H1 (cell line): ENCODE results near the gene GPR39. TPM values are rescaled to one million over a fixed set of nuclear protein-coding genes. Genes with fewer than 3 reads are reported as not detected.
"Not testable (repeated sequence)": the region's sequence is repeated elsewhere in the genome, so short reads cannot be mapped to it uniquely, and the experiment has no call there.

ENCODE experiments used
- CTCF ChIA-PET: fragments of 300-600 bp; sonication (Branson Sonifier 250); formaldehyde crosslinking; loops from one replicate; lab custom pipeline; 2021; ENCODE audit not compliant: partially characterized antibody; lab: Charles Lee
- POLR2A ChIA-PET: fragments of 300-600 bp; sonication (Branson Sonifier 250); formaldehyde crosslinking; loops from one replicate; lab custom pipeline; 2021; ENCODE audit warnings: inconsistent platforms; ENCODE audit not compliant: partially characterized antibody; lab: Charles Lee
- DNase-seq, 2 experiments: peaks; one replicate each; pipeline versions ENCODE4 v3.0.0 to v3.0.0-alpha.2; 2010 to 2022; ENCODE audit warnings: low spot score in 2 of 2, low read depth in 1 of 2, mixed read lengths in 1 of 2
- FAIRE-seq: peaks from 2 replicates; lab custom pipeline; 2011; peaks lifted over from hg19 to GRCh38; lab: Jason Lieb, UNC
- H2AFZ ChIP-seq: 2 replicates; pipeline ENCODE4 v1.8.1; 2012; ENCODE audit warnings: low read length, inconsistent platforms
- H2AK5ac ChIP-seq: 2 replicates; pipeline ENCODE4 v1.6.1; 2013; ENCODE audit warnings: low read depth, low read length
- H2BK120ac ChIP-seq: replicated peaks from 2 replicates; pipeline ENCODE3; 2013; ENCODE audit warnings: low read depth, low read length, inconsistent platforms
- H2BK12ac ChIP-seq: 2 replicates; pipeline ENCODE4 v1.6.1; 2013; ENCODE audit warnings: low read depth, low read length
- H2BK15ac ChIP-seq: 2 replicates; pipeline ENCODE4 v1.6.1; 2013; ENCODE audit warnings: low read length
- H2BK20ac ChIP-seq: 2 replicates; pipeline ENCODE4 v1.6.1; 2013; ENCODE audit warnings: low read length
- H2BK5ac ChIP-seq: 2 replicates; pipeline ENCODE4 v1.6.1; 2013; ENCODE audit warnings: low read depth, low read length
- H3K14ac ChIP-seq: 2 replicates; pipeline ENCODE4 v1.6.1; 2013; ENCODE audit warnings: inconsistent platforms; ENCODE audit not compliant: insufficient read length
- H3K18ac ChIP-seq: 2 replicates; pipeline ENCODE4 v1.6.1; 2013; ENCODE audit warnings: low read length; ENCODE audit errors: extremely low read depth
- H3K23ac ChIP-seq: 2 replicates; pipeline ENCODE4 v1.6.1; 2013; ENCODE audit warnings: inconsistent platforms; ENCODE audit not compliant: insufficient read length
- H3K23me2 ChIP-seq: 2 replicates; pipeline ENCODE4 v1.6.1; 2013; ENCODE audit warnings: low read depth, low read length
- H3K27ac ChIP-seq: 2 replicates; pipeline ENCODE4 v1.6.1; 2011; ENCODE audit warnings: low read depth, low read length, inconsistent platforms
- H3K27me3 ChIP-seq, 4 experiments: replicated peaks in 1 of 4; 1 replicate in 1 of 4; 2 replicates in 3 of 4; pipeline versions ENCODE4 v1.6.1 to v1.8.1; 2011 to 2013; ENCODE audit warnings: low read length in 3 of 4, mild to moderate bottlenecking in 3 of 4, inconsistent platforms in 2 of 4, mixed read lengths in 2 of 4, moderate library complexity in 1 of 4; ENCODE audit not compliant: control insufficient read depth in 3 of 4, insufficient read depth in 3 of 4; ENCODE audit errors: extremely low read depth in 1 of 4
- H3K36me3 ChIP-seq, 4 experiments: 2 replicates each; pipeline versions ENCODE4 v1.6.1 to v1.8.1; 2011 to 2013; ENCODE audit warnings: mild to moderate bottlenecking in 4 of 4, low read length in 3 of 4, moderate library complexity in 2 of 4, control low read depth in 1 of 4, inconsistent platforms in 1 of 4; ENCODE audit not compliant: insufficient read depth in 4 of 4, control insufficient read depth in 2 of 4
- H3K4ac ChIP-seq: replicated peaks from 2 replicates; pipeline ENCODE3; 2013; ENCODE audit warnings: low read length, low read depth, mixed read lengths, inconsistent platforms; ENCODE audit not compliant: insufficient read length
- H3K4me1 ChIP-seq, 4 experiments: replicated peaks in 1 of 4; 1 replicate in 1 of 4; 2 replicates in 3 of 4; pipeline versions ENCODE4 v1.6.1 to v1.8.1; 2011 to 2013; ENCODE audit warnings: low read length in 3 of 4, inconsistent platforms in 2 of 4, mixed read lengths in 1 of 4; ENCODE audit not compliant: insufficient read depth in 4 of 4, control insufficient read depth in 3 of 4
- H3K4me2 ChIP-seq, 2 experiments: 2 replicates each; pipeline versions ENCODE4 v1.6.1 to v1.8.1; 2011 to 2013; ENCODE audit warnings: low read depth in 2 of 2, low read length in 2 of 2, control low read depth in 1 of 2, inconsistent platforms in 1 of 2, mild to moderate bottlenecking in 1 of 2; ENCODE audit not compliant: insufficient read depth in 1 of 2
- H3K4me3 ChIP-seq, 4 experiments: fragments of 200-600, 300-600 bp in 1 of 4; sonication (generic), shearing (Covaris generic), sonication (Bioruptor Twin) in 1 of 4; 2 replicates each; pipeline versions ENCODE4 v1.5.1 to v1.8.1; 2011 to 2016; ENCODE audit warnings: low read length in 4 of 4, low read depth in 3 of 4, control low read depth in 2 of 4, inconsistent platforms in 2 of 4, mild to moderate bottlenecking in 2 of 4, mixed read lengths in 1 of 4, moderate library complexity in 1 of 4; ENCODE audit not compliant: insufficient read depth in 2 of 4; ENCODE audit errors: extremely low read depth in 1 of 4
- H3K56ac ChIP-seq: replicated peaks from 2 replicates; pipeline ENCODE3; 2013; ENCODE audit warnings: low read depth, mild to moderate bottlenecking, mixed read lengths, low read length, inconsistent platforms; ENCODE audit not compliant: insufficient read length
- H3K79me1 ChIP-seq: 2 replicates; pipeline ENCODE4 v1.6.1; 2013; ENCODE audit warnings: low read depth, low read length, control low read depth
- H3K79me2 ChIP-seq, 2 experiments: 2 replicates each; pipeline versions ENCODE4 v1.6.1 to v1.8.1; 2012 to 2013; ENCODE audit warnings: low read length in 2 of 2, mild to moderate bottlenecking in 2 of 2, inconsistent platforms in 1 of 2; ENCODE audit not compliant: insufficient read depth in 2 of 2, control insufficient read depth in 1 of 2
- H3K9ac ChIP-seq, 4 experiments: replicated peaks in 1 of 4; 1 replicate in 1 of 4; 2 replicates in 3 of 4; pipeline versions ENCODE4 v1.6.1 to v1.8.1; 2011 to 2013; ENCODE audit warnings: low read depth in 3 of 4, low read length in 3 of 4, control low read depth in 2 of 4, mild to moderate bottlenecking in 2 of 4, moderate library complexity in 2 of 4, inconsistent platforms in 1 of 4; ENCODE audit errors: extremely low read depth in 1 of 4
- H3K9me3 ChIP-seq, 2 experiments: 2 replicates each; pipeline versions ENCODE4 v1.6.1 to v1.8.1; 2012 to 2013; ENCODE audit warnings: mild to moderate bottlenecking in 2 of 2, moderate library complexity in 2 of 2, control low read depth in 1 of 2, inconsistent platforms in 1 of 2, low read depth in 1 of 2, low read length in 1 of 2, mixed read lengths in 1 of 2; ENCODE audit not compliant: insufficient read depth in 2 of 2
- H4K20me1 ChIP-seq, 2 experiments: replicated peaks in 1 of 2; 2 replicates each; pipeline versions ENCODE3 to v1.8.1; 2011 to 2013; ENCODE audit warnings: inconsistent platforms in 2 of 2, low read length in 2 of 2, mild to moderate bottlenecking in 1 of 2; ENCODE audit not compliant: insufficient read depth in 2 of 2, control insufficient read depth in 1 of 2
- H4K5ac ChIP-seq: 2 replicates; pipeline ENCODE4 v1.6.1; 2013; ENCODE audit warnings: low read length, low read depth, mixed read lengths, inconsistent platforms; ENCODE audit not compliant: insufficient read length
- H4K8ac ChIP-seq: 2 replicates; pipeline ENCODE4 v1.8.0; 2013; ENCODE audit warnings: mild to moderate bottlenecking, moderate library complexity, low read length, inconsistent platforms; ENCODE audit not compliant: insufficient read depth; ENCODE audit errors: extremely low read depth
- H4K91ac ChIP-seq: replicated peaks from 2 replicates; pipeline ENCODE3; 2013; ENCODE audit warnings: low read length, mixed read lengths, inconsistent platforms; ENCODE audit not compliant: insufficient read length
- WGBS, 2 experiments: shearing (Covaris generic) in 1 of 2; methylation state at CpG; one replicate each; pipeline versions ENCODE4 v1.1.6 to v1.1.7; 2013 to 2015; ENCODE audit warnings: low lambda C conversion rate in 2 of 2, mixed read lengths in 2 of 2, inconsistent platforms in 1 of 2, low coverage in 1 of 2, missing lambda C conversion rate in 1 of 2; ENCODE audit not compliant: insufficient replicate concordance in 2 of 2, insufficient coverage in 1 of 2, insufficient read length in 1 of 2; ENCODE audit errors: extremely low coverage in 1 of 2, missing lambda C conversion rate in 1 of 2; 5-methylcytosine and 5-hydroxymethylcytosine counted together
- polyA plus RNA-seq, 7 experiments: library from polyadenylated mRNA; depleted of rRNA in 3 of 7; stranded (reverse) in 5 of 7; unstranded in 2 of 7; fragments of >200 nt in 5 of 7; fragments of 200-250 nt in 2 of 7; gene quantifications; 1 replicate in 5 of 7; 2 replicates in 1 of 7; 4 replicates in 1 of 7; pipeline versions ENCODE4 v1.2.1 to v1.2.3, GENCODE V29; 2011 to 2013; ENCODE audit warnings: missing spikeins in 2 of 7, mixed read lengths in 2 of 7
- total RNA-seq: library from RNA; stranded (reverse); fragmentation: NEBNext Ultra II Directional; extraction: Animal tissue kit (Norgen Biotek cat#: 25700); gene quantifications from 2 replicates; pipeline ENCODE4 v1.2.1, GENCODE V29; 2021

GPR39 gene
- total and polyA plus RNA-seq, 2 of the 8 experiments (the other 6 are each of a cell fraction or from before 2014, with no cell fraction given) = 0.63 to 2.7 TPM

- H3K4me3 ChIP-seq, H3K27ac ChIP-seq, H3K18ac ChIP-seq, H4K91ac ChIP-seq, H3K14ac ChIP-seq, H2BK20ac ChIP-seq, H4K8ac ChIP-seq, H3K9ac ChIP-seq, H3K4me2 ChIP-seq, H3K4me1 ChIP-seq, H2BK5ac ChIP-seq, H3K9me3 ChIP-seq, DNase-seq, H4K20me1 ChIP-seq, H2BK120ac ChIP-seq, H3K56ac ChIP-seq, H3K4ac ChIP-seq, H2BK15ac ChIP-seq, H2BK12ac ChIP-seq, H3K23me2 ChIP-seq, CTCF ChIA-PET, H2AK5ac ChIP-seq, FAIRE-seq, H2AFZ ChIP-seq, H3K27me3 ChIP-seq, H4K5ac ChIP-seq, POLR2A ChIA-PET, H3K79me2 ChIP-seq, H3K79me1 ChIP-seq, H3K36me3 ChIP-seq, H3K23ac ChIP-seq: not testable (repeated sequence)
- WGBS, 2 experiments = 85% methylated on average over 1 of the region's 1 CpG; no CpG with 5 or more reads in 1 of the 2 experiments
These were observed 120.5 kb downstream of the GPR39 start for GRCh38 chr2:132537061-132537460.
